NK-92 treated with Interleukin-12 subunit alpha and Interleukin-12 subunit beta, amount 100 ng/mL, for 24 hours (cell line): ENCODE measurements around the gene ITFG2.
"Not testable (repeated sequence)": the region's sequence is repeated elsewhere in the genome, so short reads cannot be mapped to it uniquely, and the experiment has no call there.

Source experiments
- DNase-seq: peaks from one replicate; lab custom pipeline; 2025; lab: John Stamatoyannopoulos, UW

ITFG2 gene

DNA sequence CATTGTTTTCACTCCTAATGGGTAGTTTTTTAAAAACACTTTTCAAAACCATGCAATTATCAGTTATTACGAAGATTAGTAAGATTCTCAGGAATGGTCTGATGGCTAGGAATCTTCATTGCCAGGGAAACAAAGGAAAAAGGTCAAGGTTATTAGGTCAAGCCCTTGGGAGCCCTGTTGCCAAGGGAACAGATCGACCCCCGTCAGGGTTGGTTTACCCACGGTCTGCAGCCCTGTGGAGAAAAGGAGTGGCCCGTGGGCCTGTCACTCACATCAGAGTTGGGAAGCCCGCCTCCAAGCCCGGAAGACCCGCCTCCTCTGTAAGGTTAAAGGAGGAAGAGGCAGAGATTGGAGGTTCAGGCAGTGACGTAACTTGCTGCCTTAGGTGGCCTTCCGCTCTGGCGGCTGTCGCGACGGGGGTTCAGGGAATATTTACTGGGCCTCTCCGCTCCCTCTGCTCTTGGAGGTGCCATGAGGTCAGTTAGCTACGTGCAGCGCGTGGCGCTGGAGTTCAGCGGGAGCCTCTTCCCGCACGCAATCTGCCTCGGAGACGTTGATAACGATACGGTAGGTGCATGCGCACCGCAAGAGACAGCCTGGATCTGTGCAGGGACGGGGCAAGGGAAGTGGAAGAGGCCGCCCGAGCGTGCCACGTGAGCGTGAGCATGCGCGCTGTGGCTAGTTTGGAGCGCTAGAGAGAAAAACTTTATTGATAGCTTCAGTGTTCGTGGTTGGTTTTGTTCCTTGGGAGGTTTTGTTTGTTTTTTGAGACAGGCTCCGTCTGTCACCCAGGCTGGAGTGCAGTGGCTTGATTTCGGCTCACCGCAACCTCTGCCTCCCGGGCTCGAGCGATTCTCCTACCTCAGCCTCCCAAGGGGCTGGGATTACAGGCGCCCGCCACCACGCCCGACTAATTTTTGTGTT is at the start of gene ITFG2:
TSS of gene ITFG2 (plus strand) at position 379 of the 924 bp plus-strand sequence. CDS start at position 472, 93 bp downstream.
- DNase-seq, result peak; percentile 82

DNA sequence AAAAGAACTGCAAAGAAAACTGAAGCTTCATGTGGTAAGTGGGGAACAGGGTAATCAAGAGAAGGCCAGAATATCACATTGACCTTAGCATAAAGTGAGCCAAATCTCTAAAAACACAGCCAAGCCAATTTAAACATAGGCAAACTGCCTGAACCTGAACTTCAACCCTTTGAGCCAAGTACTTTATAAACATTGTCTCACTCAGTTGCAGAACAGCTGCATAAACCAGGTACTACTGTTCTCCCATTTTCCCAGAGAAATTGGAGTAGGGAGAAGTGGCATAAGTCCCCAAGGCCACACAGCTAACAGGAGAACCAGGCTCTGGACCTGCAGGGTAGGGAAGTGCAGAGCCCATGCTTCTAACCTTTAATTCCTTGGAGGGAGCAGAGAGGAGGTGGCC is 48.1 kb upstream of the ITFG2 start:
- no peak for DNase-seq

- DNase-seq, result no peak
Observed at GRCh38 chr12:2765052-2765451, 47.4 kb upstream of the ITFG2 start.

GRCh38 chr12:2765608-2766007 is 46.9 kb upstream of the ITFG2 start:
- DNase-seq, result no peak

DNA sequence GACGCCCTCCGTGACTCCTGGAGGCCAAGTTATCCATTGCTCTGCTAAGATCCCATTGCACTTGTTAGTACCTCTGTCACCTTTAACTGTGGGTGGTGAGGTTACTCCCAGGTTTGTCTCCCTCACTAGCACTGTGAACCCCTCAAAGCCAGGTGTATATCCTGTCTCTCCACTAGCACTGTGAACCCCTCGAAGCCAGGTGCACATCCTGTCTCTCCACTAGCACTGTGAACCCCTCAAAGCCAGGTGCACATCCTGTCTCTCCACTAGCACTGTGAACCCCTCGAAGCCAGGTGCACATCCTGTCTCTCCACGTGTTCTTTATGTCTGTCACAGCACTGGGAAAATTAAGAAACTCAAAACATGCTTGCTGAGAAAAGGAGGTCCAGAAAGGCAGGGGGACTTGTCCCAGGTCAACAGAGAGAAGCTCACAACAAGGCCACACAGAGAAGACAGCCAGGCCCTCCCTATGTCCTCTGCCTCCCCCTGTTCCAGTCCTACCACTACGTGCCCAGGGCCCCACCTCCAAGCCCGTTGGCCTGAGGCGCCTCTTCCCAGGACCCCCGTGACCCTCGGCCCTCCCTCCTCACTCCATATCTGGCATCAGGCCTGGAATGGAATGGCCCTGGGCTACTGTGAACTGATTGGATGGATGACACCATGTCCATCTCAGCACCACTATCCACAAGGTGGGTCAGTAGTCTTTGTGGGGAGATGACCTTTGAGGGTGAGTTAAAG is 44.1 kb upstream of the ITFG2 start:
- no peak for DNase-seq

DNA sequence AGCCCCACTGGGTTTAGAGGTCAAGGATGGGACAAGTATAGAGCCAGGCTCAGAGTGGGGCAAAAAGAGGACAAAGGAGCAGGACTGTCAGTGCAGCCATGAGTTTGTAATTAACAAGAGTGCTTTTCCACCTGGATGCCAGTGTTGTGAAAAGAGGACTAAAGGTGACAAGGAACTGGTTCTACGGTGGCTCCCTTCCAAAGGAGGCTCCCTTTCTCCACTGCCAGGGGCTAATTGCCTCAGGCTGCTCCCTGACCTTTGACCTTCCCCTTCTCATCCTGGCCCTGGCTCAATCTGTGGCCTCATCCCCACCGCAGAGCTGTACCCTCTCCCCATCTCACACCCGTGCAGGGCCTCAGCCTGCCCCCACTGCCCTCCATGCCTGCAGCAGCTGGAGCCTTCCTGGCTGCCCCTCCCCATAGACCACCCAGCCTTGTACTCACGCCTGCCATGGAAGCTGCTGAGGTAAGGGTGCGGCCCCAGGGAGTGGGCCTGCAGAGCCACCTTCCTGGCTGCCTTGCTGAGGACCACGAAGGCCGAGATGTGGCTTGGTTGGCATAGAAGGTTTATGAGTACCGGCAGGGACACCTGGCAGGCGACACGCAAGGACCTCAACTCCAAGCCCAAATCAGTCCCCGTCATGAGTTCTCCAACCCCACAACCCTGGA is 42.5 kb upstream of the ITFG2 start:
- no peak for DNase-seq

DNA sequence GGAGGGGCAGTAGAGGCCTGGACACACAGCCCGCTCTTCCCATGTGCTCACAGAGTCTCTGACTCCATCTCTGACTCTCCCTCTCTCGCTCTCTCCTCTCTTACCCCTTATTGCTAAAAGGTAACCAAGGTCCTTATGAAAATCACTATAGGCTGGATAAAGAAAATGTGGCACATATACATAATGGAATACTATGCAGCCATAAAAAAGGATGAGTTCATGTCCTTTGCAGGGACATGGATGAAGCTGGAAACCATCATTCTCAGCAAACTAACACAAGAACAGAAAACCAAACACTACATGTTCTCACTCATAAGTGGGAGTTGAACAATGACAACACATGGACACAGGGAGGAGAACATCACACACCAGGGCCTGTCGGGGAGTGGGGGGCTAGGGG is 41.9 kb upstream of the ITFG2 start:
- not testable (repeated sequence) for DNase-seq

- DNase-seq, result no peak
Observed at GRCh38 chr12:2772370-2772769, 40.1 kb upstream of the ITFG2 start.

DNA sequence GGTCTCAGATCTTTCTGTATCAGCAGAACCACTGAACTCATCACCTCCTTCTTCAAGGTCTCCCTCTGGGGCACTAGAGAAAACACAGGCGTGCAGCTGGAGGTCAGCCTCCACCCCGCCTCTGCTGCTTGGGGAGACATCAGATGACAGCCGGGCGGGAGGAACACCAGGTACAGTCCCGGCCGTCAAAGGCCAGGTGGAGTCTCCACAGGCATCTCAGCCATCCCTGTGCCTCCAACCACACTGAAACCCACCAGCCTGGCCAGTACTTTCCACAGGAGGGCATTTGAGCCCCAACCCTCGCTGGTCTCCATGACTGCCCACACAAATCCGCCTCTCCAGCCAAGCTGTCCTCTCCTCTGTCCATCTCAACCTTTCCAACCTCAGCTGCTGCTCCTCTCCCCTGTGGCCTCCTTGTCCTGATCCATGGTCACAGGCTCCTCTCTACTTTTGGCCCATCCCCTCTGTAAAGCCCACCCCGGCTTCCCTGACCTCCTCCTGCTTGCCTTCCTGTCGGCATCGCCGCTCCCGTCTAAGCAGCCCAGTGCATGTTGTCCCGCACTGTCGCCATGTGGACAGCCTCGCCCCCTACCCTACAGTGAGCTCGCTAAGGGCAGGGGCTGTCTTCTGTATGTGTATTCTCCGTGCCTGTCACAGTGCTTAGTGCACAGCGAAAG is 39.1 kb upstream of the ITFG2 start:
- no peak for DNase-seq

DNA sequence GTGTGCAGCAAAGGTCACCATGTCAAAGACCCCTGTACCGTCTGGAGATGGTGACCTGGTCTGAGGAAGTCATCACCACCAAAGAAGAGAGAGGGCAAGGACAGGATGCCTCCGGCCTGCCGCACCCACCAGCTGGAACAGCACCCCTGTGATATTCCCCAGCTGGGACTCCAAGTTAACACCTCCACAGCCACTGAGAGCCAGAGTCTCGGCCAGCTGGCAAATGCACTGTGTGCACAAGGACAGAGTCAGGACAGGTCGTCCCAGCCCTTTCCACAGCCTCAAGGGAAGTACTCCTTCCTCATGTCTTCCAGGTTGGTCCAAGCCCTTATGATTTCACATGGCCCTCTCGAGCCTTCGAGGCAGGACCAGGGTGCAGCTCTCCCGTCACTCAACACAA is 37.0 kb upstream of the ITFG2 start:
- DNase-seq, result no peak

DNA sequence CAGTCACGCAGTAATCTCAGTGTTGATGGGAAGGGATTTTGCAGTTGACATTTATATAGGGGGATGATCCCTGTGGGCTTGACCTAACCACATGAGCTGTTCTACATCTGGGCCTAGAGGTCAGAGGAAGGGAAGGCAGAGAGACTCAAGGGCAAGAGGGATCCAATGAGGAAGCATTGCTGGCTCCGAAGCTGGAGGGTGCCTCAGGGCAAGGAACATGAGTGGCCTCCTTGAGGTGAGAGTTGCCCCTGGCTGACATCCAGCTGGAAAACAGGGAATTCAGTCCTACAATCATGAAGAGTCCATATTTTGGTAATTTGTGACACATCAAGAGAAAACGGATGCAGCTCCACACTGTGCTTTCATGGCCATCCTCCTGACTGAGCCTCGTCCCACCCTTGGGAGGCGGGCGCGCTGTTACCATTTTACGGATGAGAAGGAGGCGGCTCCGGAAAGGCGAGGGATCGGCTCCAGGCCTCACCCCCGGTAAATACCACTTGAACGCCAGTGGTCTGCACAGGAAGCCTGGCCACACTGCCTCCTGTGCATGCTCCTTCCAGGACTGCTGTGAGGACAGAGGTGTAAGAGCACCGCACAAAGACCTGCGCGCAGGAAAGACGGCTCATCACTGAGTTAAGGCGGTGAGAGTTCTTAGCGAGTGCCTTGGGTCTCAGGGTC is 36.2 kb upstream of the ITFG2 start:
- DNase-seq, result no peak

- no peak for DNase-seq
Observed at GRCh38 chr12:2779281-2779680, 33.2 kb upstream of the ITFG2 start.

- no peak for DNase-seq
Observed at GRCh38 chr12:2783936-2784600, 28.4 kb upstream of the ITFG2 start.

DNA sequence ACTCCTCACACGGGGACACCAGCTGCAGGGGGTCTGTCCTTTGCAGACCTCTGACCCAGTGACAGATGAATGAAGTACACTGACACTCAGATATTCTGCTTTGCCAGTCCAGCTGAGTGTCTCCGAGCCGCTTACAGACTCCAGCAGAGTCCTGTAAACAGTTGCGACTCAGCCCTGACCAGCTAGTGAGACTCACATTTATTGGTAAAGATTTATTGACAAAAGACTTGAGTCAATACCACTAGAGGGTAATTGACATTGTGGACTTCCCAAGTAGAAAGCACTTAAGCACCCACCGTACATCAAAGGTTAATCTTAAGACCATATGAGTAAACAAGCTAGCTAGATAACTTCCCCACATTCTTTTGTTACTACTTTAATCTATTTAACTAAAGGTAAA is 27.5 kb upstream of the ITFG2 start:
- no peak for DNase-seq

- DNase-seq, result no peak
Observed at GRCh38 chr12:2791089-2791488, 21.4 kb upstream of the ITFG2 start.

GRCh38 chr12:2792671-2793500 is 19.6 kb upstream of the ITFG2 start:
- no peak for DNase-seq

- no peak for DNase-seq
Observed at GRCh38 chr12:2793561-2793960, 18.9 kb upstream of the ITFG2 start.

DNA sequence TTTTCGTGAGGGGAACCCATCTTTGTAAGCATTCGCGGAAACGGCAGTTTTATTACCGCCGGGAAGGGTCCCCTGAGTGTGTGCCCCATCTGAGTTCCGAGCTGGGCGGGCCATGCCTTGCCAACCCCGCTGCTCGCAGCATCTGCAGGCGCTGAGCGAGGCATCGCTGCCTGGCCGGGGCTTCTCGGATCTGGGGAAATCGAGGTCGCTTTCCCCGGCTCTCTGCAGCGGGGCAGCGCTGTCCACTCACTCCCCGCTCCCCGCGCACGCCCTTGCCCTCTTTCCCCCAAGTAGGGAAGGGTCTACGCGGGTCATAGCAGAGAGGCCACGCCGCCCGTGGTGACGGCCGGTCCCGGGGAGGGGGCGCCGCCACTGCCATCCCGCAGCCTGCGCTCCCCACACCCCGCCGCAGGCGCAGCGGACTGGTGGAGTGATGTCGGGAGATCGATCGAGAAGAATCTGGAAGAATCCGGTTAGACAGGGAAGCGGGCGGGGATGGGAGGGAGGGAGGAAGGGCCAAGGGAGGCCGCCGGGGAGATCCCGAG is 18.2 kb upstream of the ITFG2 start:
- no peak for DNase-seq

DNA sequence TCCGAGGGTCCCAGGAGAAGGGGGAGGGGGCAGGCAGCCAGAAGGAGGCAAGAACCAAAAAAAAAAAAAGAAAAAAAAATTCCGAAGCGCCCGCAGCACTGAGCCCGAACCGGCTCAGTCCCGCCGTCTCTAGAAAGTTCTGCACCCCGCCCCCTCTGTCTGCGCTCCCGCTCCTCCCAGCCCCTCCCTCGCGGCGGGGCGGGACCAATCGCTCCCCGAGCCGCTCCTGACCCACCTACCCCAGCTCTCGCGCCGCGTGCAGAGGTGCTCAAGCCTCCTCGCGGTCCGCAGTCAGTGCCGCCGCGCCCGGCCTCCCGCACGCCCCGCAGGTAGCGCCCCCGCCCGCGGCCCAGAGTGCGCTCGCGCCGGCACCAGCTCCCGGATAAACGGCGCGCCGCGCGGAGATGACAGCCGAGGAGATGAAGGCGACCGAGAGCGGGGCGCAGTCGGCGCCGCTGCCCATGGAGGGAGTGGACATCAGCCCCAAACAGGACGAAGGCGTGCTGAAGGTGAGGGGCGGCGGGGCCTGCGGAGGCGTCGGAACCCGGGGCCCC is 17.7 kb upstream of the ITFG2 start, which contains the start of gene FKBP4:
TSS of gene FKBP4 (plus strand) at position 235 of the 554 bp plus-strand sequence. CDS start at position 405, 170 bp downstream.
- peak; percentile 65 for DNase-seq
